ENCODE data around the gene RNF44. TPM values are rescaled to one million over a fixed set of nuclear protein-coding genes. Genes with fewer than 3 reads are reported as not detected.

Gene RNF44
- total RNA-seq, 1 experiment from 2014 or later: 58.4 TPM

Other genes with a start within 250 kb of the RNF44 start
- 99.0 TPM for gene KIAA1191, start 175.6 kb downstream of the RNF44 start, total RNA-seq (2021; ENCODE audit: unreplicated experiment)
- 0.05 TPM for gene ARL10, start 171.9 kb downstream of the RNF44 start, total RNA-seq (2021; ENCODE audit: unreplicated experiment)
- gene NOP16, start 148.8 kb downstream of the RNF44 start, total RNA-seq (2021; ENCODE audit: unreplicated experiment): 67.1 TPM
- gene HIGD2A, start 148.7 kb downstream of the RNF44 start, total RNA-seq (2021; ENCODE audit: unreplicated experiment): 130 TPM
- 58.6 TPM for gene CLTB, start 120.9 kb downstream of the RNF44 start, total RNA-seq (2021; ENCODE audit: unreplicated experiment)
- gene FAF2, start 89.0 kb downstream of the RNF44 start, total RNA-seq (2021; ENCODE audit: unreplicated experiment): 51.9 TPM
- gene CDHR2, start 11.9 kb upstream of the RNF44 start, total RNA-seq (2021; ENCODE audit: unreplicated experiment): 0.10 TPM
- gene GPRIN1, start 72.8 kb upstream of the RNF44 start, total RNA-seq (2021; ENCODE audit: unreplicated experiment): 14.2 TPM
- not detected for gene SNCB, start 93.1 kb upstream of the RNF44 start, total RNA-seq (2021; ENCODE audit: unreplicated experiment)
- 0.07 TPM for gene EIF4E1B, start 93.3 kb upstream of the RNF44 start, total RNA-seq (2021; ENCODE audit: unreplicated experiment)
- 50.1 TPM for gene TSPAN17, start 110.1 kb upstream of the RNF44 start, total RNA-seq (2021; ENCODE audit: unreplicated experiment)